Skeletal muscle satellite cell (primary cell): ENCODE data around the gene PCDH17.

Experiments used
- H3K27me3 ChIP-seq: 2 replicates; pipeline ENCODE4 v1.7.0; 2013; ENCODE audit warnings: low read length; ENCODE audit not compliant: control insufficient read depth, insufficient read depth
- H3K36me3 ChIP-seq: 2 replicates; pipeline ENCODE4 v1.7.0; 2013; ENCODE audit warnings: mild to moderate bottlenecking, control low read depth, low read length; ENCODE audit not compliant: insufficient read depth
- H3K4me1 ChIP-seq: 2 replicates; pipeline ENCODE4 v1.7.0; 2013; ENCODE audit warnings: low read length; ENCODE audit not compliant: control insufficient read depth, insufficient read depth
- H3K4me2 ChIP-seq: 2 replicates; pipeline ENCODE4 v1.7.0; 2013; ENCODE audit warnings: mild to moderate bottlenecking, low read length
- H3K4me3 ChIP-seq: 2 replicates; pipeline ENCODE4 v1.7.0; 2013; ENCODE audit warnings: low read length
- H3K9ac ChIP-seq: 2 replicates; pipeline ENCODE4 v1.7.0; 2013; ENCODE audit warnings: mild to moderate bottlenecking, low read depth, low read length, moderate library complexity
- H3K9me3 ChIP-seq: replicated peaks from 2 replicates; pipeline ENCODE4 v1.7.0; 2013; ENCODE audit warnings: mild to moderate bottlenecking, control low read depth, low read length

The PCDH17 gene

GRCh38 chr13:57627663-57628062 is 3.9 kb upstream of the PCDH17 start:
- H3K4me3 ChIP-seq, result no peak overlapping the region
- no peaks in the 10 kb centered on the region for H3K36me3 ChIP-seq
- no peaks in the 10 kb centered on the region for H3K9me3 ChIP-seq
- peaks cover 39% of the 10 kb centered on the region for H3K27me3 ChIP-seq
- no peaks in the 10 kb centered on the region for H3K4me1 ChIP-seq
- no peak overlapping the region for H3K4me2 ChIP-seq
- no peak overlapping the region for H3K9ac ChIP-seq

GRCh38 chr13:57629391-57629804 is 2.1 kb upstream of the PCDH17 start:
- Histone ChIP-seq H3K9me3 (peaks cover 6% of the 10 kb centered on the region), H3K4me1 (no peaks in the 10 kb centered on the region), H3K36me3 (no peaks in the 10 kb centered on the region), H3K4me3 (peak overlapping the region; percentile 56), H3K9ac (no peak overlapping the region), H3K27me3 (peaks cover 50% of the 10 kb centered on the region), H3K4me2 (peak overlapping the region; percentile 81)

- peak overlapping the region; percentile 81 for H3K4me2 ChIP-seq
- no peaks in the 10 kb centered on the region for H3K4me1 ChIP-seq
- H3K27me3 ChIP-seq, result peaks cover 50% of the 10 kb centered on the region
- peak overlapping the region; percentile 56 for H3K4me3 ChIP-seq
- no peak overlapping the region for H3K9ac ChIP-seq
- H3K36me3 ChIP-seq, result no peaks in the 10 kb centered on the region
- peaks cover 6% of the 10 kb centered on the region for H3K9me3 ChIP-seq
Measured at GRCh38 chr13:57629821-57630235, 1.7 kb upstream of the PCDH17 start.

GRCh38 chr13:57630661-57631595 is 616 bp upstream of the PCDH17 start:
- H3K4me3 ChIP-seq, result peak overlapping the region; percentile 54
- peaks cover 6% of the 10 kb centered on the region for H3K9me3 ChIP-seq
- no peaks in the 10 kb centered on the region for H3K4me1 ChIP-seq
- H3K36me3 ChIP-seq, result no peaks in the 10 kb centered on the region
- H3K27me3 ChIP-seq, result peaks cover 50% of the 10 kb centered on the region
- H3K4me2 ChIP-seq, result peak overlapping the region; percentile 81
- H3K9ac ChIP-seq, result no peak overlapping the region

- Histone ChIP-seq H3K9ac (no peak overlapping the region), H3K9me3 (peaks cover 6% of the 10 kb centered on the region), H3K4me3 (peak overlapping the region; percentile 54), H3K4me1 (no peaks in the 10 kb centered on the region), H3K36me3 (no peaks in the 10 kb centered on the region), H3K27me3 (peaks cover 50% of the 10 kb centered on the region), H3K4me2 (peak overlapping the region; percentile 81)
Measured at GRCh38 chr13:57632276-57633140, 964 bp downstream of the PCDH17 start.

GRCh38 chr13:57633141-57633949 is 1.8 kb downstream of the PCDH17 start:
- Histone ChIP-seq H3K9me3 (peaks cover 6% of the 10 kb centered on the region), H3K4me2 (no peak overlapping the region), H3K27me3 (peaks cover 50% of the 10 kb centered on the region), H3K9ac (no peak overlapping the region), H3K4me1 (no peaks in the 10 kb centered on the region), H3K4me3 (no peak overlapping the region), H3K36me3 (no peaks in the 10 kb centered on the region)

GRCh38 chr13:57633950-57634838 is 2.6 kb downstream of the PCDH17 start:
- no peak overlapping the region for H3K4me3 ChIP-seq
- H3K27me3 ChIP-seq, result peaks cover 46% of the 10 kb centered on the region
- no peaks in the 10 kb centered on the region for H3K4me1 ChIP-seq
- H3K9ac ChIP-seq, result no peak overlapping the region
- no peak overlapping the region for H3K4me2 ChIP-seq
- peaks cover 6% of the 10 kb centered on the region for H3K9me3 ChIP-seq
- no peaks in the 10 kb centered on the region for H3K36me3 ChIP-seq

GRCh38 chr13:57634839-57635165 is 3.3 kb downstream of the PCDH17 start:
- Histone ChIP-seq H3K4me3 (no peak overlapping the region), H3K9ac (no peak overlapping the region), H3K36me3 (no peaks in the 10 kb centered on the region), H3K27me3 (peaks cover 40% of the 10 kb centered on the region), H3K4me2 (no peak overlapping the region), H3K4me1 (no peaks in the 10 kb centered on the region), H3K9me3 (peaks cover 6% of the 10 kb centered on the region)

- Histone ChIP-seq H3K36me3 (no peaks in the 10 kb centered on the region), H3K4me3 (no peak overlapping the region), H3K9me3 (peaks cover 6% of the 10 kb centered on the region), H3K4me1 (no peaks in the 10 kb centered on the region), H3K9ac (no peak overlapping the region), H3K4me2 (no peak overlapping the region), H3K27me3 (peaks cover 32% of the 10 kb centered on the region)
Measured at GRCh38 chr13:57635541-57636085, 4.1 kb downstream of the PCDH17 start.

GRCh38 chr13:57636816-57637215 is 5.3 kb downstream of the PCDH17 start:
- H3K4me3 ChIP-seq, result no peak overlapping the region

More at GRCh38 chr13:57636816-57637215, 5.3 kb downstream of the PCDH17 start:
- H3K9me3 ChIP-seq, result peaks cover 6% of the 10 kb centered on the region
- no peaks in the 10 kb centered on the region for H3K36me3 ChIP-seq
- peaks cover 20% of the 10 kb centered on the region for H3K27me3 ChIP-seq
- no peaks in the 10 kb centered on the region for H3K4me1 ChIP-seq
- no peak overlapping the region for H3K4me2 ChIP-seq
- H3K9ac ChIP-seq, result no peak overlapping the region
